SK-N-SH (cell line): ENCODE data around the gene GRB2.

Experiments used
- EP300 ChIP-seq, 2 experiments: IDR thresholded peaks; 2 replicates each; pipeline versions ENCODE4 v1.4.0 to v1.6.1; 2012; ENCODE audit warnings: borderline replicate concordance in 1 of 2, low read depth in 1 of 2, low read length in 1 of 2
- TF ChIP-seq, protein P1 (sequence below): fragments of 200-600 bp; sonication (generic); IDR thresholded peaks from 2 replicates; pipeline ENCODE4 v1.6.1; 2017; ENCODE audit warnings: antibody characterized with exemption, mild to moderate bottlenecking, moderate library complexity
- TF ChIP-seq, protein P2 (sequence below): IDR thresholded peaks from 2 replicates; pipeline ENCODE4 v1.4.0; 2012; ENCODE audit warnings: low read depth

GRCh38 chr17:75386430-75386829 is 19.0 kb downstream of the GRB2 start:
- TF ChIP-seq, protein P1, sequence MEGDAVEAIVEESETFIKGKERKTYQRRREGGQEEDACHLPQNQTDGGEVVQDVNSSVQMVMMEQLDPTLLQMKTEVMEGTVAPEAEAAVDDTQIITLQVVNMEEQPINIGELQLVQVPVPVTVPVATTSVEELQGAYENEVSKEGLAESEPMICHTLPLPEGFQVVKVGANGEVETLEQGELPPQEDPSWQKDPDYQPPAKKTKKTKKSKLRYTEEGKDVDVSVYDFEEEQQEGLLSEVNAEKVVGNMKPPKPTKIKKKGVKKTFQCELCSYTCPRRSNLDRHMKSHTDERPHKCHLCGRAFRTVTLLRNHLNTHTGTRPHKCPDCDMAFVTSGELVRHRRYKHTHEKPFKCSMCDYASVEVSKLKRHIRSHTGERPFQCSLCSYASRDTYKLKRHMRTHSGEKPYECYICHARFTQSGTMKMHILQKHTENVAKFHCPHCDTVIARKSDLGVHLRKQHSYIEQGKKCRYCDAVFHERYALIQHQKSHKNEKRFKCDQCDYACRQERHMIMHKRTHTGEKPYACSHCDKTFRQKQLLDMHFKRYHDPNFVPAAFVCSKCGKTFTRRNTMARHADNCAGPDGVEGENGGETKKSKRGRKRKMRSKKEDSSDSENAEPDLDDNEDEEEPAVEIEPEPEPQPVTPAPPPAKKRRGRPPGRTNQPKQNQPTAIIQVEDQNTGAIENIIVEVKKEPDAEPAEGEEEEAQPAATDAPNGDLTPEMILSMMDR: no peak
- TF ChIP-seq, protein P2, sequence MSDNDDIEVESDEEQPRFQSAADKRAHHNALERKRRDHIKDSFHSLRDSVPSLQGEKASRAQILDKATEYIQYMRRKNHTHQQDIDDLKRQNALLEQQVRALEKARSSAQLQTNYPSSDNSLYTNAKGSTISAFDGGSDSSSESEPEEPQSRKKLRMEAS: no peak
- TF ChIP-seq EP300 (IDR thresholded peaks at IDR 0.05; ENCODE audit: borderline replicate concordance in 1 of 2, low read depth in 1 of 2, low read length in 1 of 2): no peak
